Ishikawa (cell line): Measurements from ENCODE around the gene ATG2B.

Source experiments
- CEBPB ChIP-seq: IDR thresholded peaks from 2 replicates; pipeline ENCODE4 v1.6.1; 2012
- CREB1 ChIP-seq: IDR thresholded peaks from 2 replicates; pipeline ENCODE4 v1.6.1; 2012; ENCODE audit warnings: low read depth
- EGR1 ChIP-seq: IDR thresholded peaks from 2 replicates; pipeline ENCODE4 v1.6.1; 2012
- EP300 ChIP-seq: IDR thresholded peaks from 2 replicates; pipeline ENCODE4 v1.6.1; 2012; ENCODE audit warnings: borderline replicate concordance
- FOXM1 ChIP-seq: IDR thresholded peaks from 2 replicates; pipeline ENCODE4 v1.6.1; 2012; ENCODE audit warnings: low read depth, borderline replicate concordance
- NFIC ChIP-seq: IDR thresholded peaks from 2 replicates; pipeline ENCODE4 v1.6.1; 2012
- RAD21 ChIP-seq: IDR thresholded peaks from 2 replicates; pipeline ENCODE4 v1.6.1; 2012; ENCODE audit warnings: low read depth
- TAF1 ChIP-seq: IDR thresholded peaks from 2 replicates; pipeline ENCODE4 v1.6.1; 2012; ENCODE audit warnings: low read depth, mild to moderate bottlenecking
- TCF12 ChIP-seq: IDR thresholded peaks from 2 replicates; pipeline ENCODE4 v1.6.1; 2012; ENCODE audit warnings: low read depth
- TEAD4 ChIP-seq: IDR thresholded peaks from 2 replicates; pipeline ENCODE4 v1.6.1; 2012
- ZBTB7A ChIP-seq: IDR thresholded peaks from 2 replicates; pipeline ENCODE4 v1.6.1; 2012; ENCODE audit warnings: low read depth
- TF ChIP-seq, protein P1 (sequence below): IDR thresholded peaks from 2 replicates; pipeline ENCODE4 v1.6.1; 2012
- TF ChIP-seq, protein P2 (sequence below): IDR thresholded peaks from 2 replicates; pipeline ENCODE4 v1.6.1; 2012; ENCODE audit warnings: low read depth, mild to moderate bottlenecking
- TF ChIP-seq, protein P3 (sequence below): IDR thresholded peaks from 2 replicates; pipeline ENCODE4 v1.6.1; 2012

DNA sequence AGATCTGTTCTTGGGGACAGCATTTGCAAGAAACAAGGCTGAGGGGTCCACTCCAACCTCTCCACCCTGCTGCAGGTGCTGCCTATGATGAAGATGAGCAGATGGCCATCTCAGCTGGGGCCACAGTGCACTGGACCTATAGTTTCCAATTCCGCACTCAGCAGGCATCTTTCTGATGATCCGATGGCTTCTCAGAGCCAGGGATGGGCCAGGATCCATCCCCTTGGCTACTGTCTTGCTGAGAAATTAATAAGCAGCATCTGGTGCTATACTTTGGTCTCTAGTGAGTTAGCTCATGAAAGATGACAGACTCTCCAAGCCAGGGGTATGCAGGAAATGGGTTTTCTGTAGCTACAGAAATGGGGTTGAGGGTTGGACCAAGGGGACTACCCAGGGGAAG lies 125.5 kb downstream of the ATG2B start:
- TF ChIP-seq RAD21 = no peak
- TF ChIP-seq, protein P1, sequence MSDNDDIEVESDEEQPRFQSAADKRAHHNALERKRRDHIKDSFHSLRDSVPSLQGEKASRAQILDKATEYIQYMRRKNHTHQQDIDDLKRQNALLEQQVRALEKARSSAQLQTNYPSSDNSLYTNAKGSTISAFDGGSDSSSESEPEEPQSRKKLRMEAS = no peak
- no peak for TF ChIP-seq TAF1
- TF ChIP-seq, protein P2, sequence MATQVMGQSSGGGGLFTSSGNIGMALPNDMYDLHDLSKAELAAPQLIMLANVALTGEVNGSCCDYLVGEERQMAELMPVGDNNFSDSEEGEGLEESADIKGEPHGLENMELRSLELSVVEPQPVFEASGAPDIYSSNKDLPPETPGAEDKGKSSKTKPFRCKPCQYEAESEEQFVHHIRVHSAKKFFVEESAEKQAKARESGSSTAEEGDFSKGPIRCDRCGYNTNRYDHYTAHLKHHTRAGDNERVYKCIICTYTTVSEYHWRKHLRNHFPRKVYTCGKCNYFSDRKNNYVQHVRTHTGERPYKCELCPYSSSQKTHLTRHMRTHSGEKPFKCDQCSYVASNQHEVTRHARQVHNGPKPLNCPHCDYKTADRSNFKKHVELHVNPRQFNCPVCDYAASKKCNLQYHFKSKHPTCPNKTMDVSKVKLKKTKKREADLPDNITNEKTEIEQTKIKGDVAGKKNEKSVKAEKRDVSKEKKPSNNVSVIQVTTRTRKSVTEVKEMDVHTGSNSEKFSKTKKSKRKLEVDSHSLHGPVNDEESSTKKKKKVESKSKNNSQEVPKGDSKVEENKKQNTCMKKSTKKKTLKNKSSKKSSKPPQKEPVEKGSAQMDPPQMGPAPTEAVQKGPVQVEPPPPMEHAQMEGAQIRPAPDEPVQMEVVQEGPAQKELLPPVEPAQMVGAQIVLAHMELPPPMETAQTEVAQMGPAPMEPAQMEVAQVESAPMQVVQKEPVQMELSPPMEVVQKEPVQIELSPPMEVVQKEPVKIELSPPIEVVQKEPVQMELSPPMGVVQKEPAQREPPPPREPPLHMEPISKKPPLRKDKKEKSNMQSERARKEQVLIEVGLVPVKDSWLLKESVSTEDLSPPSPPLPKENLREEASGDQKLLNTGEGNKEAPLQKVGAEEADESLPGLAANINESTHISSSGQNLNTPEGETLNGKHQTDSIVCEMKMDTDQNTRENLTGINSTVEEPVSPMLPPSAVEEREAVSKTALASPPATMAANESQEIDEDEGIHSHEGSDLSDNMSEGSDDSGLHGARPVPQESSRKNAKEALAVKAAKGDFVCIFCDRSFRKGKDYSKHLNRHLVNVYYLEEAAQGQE = no peak
- no peak for TF ChIP-seq EP300
- TF ChIP-seq NFIC = no peak
- no peak for TF ChIP-seq CREB1
- TF ChIP-seq CEBPB = no peak
- no peak for TF ChIP-seq FOXM1
- no peak for TF ChIP-seq ZBTB7A
- TF ChIP-seq TEAD4 = no peak
- TF ChIP-seq, protein P3, sequence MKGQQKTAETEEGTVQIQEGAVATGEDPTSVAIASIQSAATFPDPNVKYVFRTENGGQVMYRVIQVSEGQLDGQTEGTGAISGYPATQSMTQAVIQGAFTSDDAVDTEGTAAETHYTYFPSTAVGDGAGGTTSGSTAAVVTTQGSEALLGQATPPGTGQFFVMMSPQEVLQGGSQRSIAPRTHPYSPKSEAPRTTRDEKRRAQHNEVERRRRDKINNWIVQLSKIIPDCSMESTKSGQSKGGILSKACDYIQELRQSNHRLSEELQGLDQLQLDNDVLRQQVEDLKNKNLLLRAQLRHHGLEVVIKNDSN = no peak
- no peak for TF ChIP-seq TCF12
- no peak for TF ChIP-seq EGR1
